ENCODE results near the gene DCLK3. TPM values are rescaled to one million over a fixed set of nuclear protein-coding genes. Genes with fewer than 3 reads are reported as not detected.

Gene DCLK3
- total RNA-seq, 2 experiments from 2014 or later: not detected

- intact Hi-C loops (cut with DNase I, micrococcal nuclease): loop anchor here in 1 of 2 experiments (5.0 kb wide), 1 partner anchor 553 kb away; no protein-coding TSS in a partner anchor
- Histone ChIP-seq H3K4me1 (ENCODE audit: insufficient read depth, low read length) (no peaks in the 10 kb centered on the region), H3K9me3 (ENCODE audit: control insufficient read depth in 1 of 2, insufficient read depth in 1 of 2, low read length in 2 of 2) (peaks cover 4 to 6% of the 10 kb centered on the region in 2 experiments), H3K4me3 (ENCODE audit: low read length) (no peak overlapping the region), H3K27ac (ENCODE audit: low read depth in 1 of 2, low read length in 2 of 2) (no peak overlapping the region), H3K27me3 (ENCODE audit: control insufficient read depth in 1 of 2, insufficient read depth in 2 of 2, low read length in 2 of 2) (peaks cover 0 to 7% of the 10 kb centered on the region in 2 experiments), H3K36me3 (ENCODE audit: insufficient read depth, low read length) (no peaks in the 10 kb centered on the region)
- H3K36me3 Mint-ChIP-seq (ENCODE audit: low read depth): no peaks in the 10 kb centered on the region
- no peak for ATAC-seq (ENCODE audit: poor library complexity)
- ChIA-PET POLR2A (no interaction called here), CTCF (interaction anchor here (1.3 kb wide), 1 partner anchor 14 kb away, joined by 4 read pairs; no protein-coding TSS in a partner anchor)
- H3K4me3 Mint-ChIP-seq: no peak overlapping the region
- DNase-seq: no peak
- no peaks in the 10 kb centered on the region for H3K27me3 Mint-ChIP-seq
- H3K27ac Mint-ChIP-seq: no peak overlapping the region
- TF ChIP-seq CTCF (IDR thresholded peaks at IDR 0.05): no peak
- H3K9me3 Mint-ChIP-seq: peaks cover 3% of the 10 kb centered on the region
- no peaks in the 10 kb centered on the region for H3K4me1 Mint-ChIP-seq (ENCODE audit: low read depth)
These were observed 20.5 kb downstream of the DCLK3 start for GRCh38 chr3:36743826-36744225.

- Histone ChIP-seq H3K4me1 (ENCODE audit: insufficient read depth, low read length) (no peaks in the 10 kb centered on the region), H3K27me3 (ENCODE audit: control insufficient read depth in 1 of 2, insufficient read depth in 2 of 2, low read length in 2 of 2) (peaks cover 0 to 7% of the 10 kb centered on the region in 2 experiments), H3K9me3 (ENCODE audit: control insufficient read depth in 1 of 2, insufficient read depth in 1 of 2, low read length in 2 of 2) (peaks cover 0 to 3% of the 10 kb centered on the region in 2 experiments), H3K27ac (ENCODE audit: low read depth in 1 of 2, low read length in 2 of 2) (no peak overlapping the region), H3K36me3 (ENCODE audit: insufficient read depth, low read length) (no peaks in the 10 kb centered on the region), H3K4me3 (ENCODE audit: low read length) (no peak overlapping the region)
- no peaks in the 10 kb centered on the region for H3K4me1 Mint-ChIP-seq (ENCODE audit: low read depth)
- no peak overlapping the region for H3K4me3 Mint-ChIP-seq
- CTCF ChIA-PET: no interaction called here
- H3K36me3 Mint-ChIP-seq (ENCODE audit: low read depth): no peaks in the 10 kb centered on the region
- H3K27me3 Mint-ChIP-seq: no peaks in the 10 kb centered on the region
- intact Hi-C loops (cut with DNase I, micrococcal nuclease): loop anchor here in 1 of 2 experiments (5.0 kb wide), 1 partner anchor 556 kb away; no protein-coding TSS in a partner anchor
- ATAC-seq (ENCODE audit: poor library complexity) (no peak), DNase-seq (no peak)
- no peak for TF ChIP-seq CTCF (IDR thresholded peaks at IDR 0.05)
- no peak overlapping the region for H3K27ac Mint-ChIP-seq
- POLR2A ChIA-PET: no interaction called here
- no peaks in the 10 kb centered on the region for H3K9me3 Mint-ChIP-seq
These were observed 23.1 kb downstream of the DCLK3 start for GRCh38 chr3:36741285-36741684.

DNA sequence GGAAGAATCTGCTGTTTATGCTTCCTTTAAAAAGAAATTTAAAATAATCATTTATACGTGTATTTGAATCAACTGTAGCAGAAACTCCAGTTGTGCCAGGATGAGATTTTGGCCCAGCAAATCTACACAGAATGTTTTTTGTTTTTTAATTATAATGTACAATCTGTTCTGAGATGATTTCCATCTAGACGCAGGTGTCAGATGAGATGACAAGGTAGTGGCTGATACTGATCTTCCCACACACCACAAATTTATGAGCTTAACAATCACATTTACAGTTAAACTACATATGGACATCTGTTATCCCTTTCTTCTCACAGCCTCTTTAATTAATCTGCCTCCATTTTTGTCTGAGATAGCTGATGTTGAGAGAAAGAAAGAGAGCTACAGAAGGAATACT, 23.6 kb downstream of the DCLK3 start:
- DNase-seq: no peak
- no peaks in the 10 kb centered on the region for H3K4me1 ChIP-seq (ENCODE audit: insufficient read depth, low read length)
- TF ChIP-seq CTCF (IDR thresholded peaks at IDR 0.05): no peak
- intact Hi-C loops (cut with DNase I, micrococcal nuclease): loop anchor here in 1 of 2 experiments (5.0 kb wide), 1 partner anchor 557 kb away; no protein-coding TSS in a partner anchor
- no peak overlapping the region for H3K27ac Mint-ChIP-seq
- no peak overlapping the region for H3K27ac ChIP-seq (ENCODE audit: low read depth in 1 of 2, low read length in 2 of 2)
- POLR2A ChIA-PET: no interaction called here
- H3K27me3 ChIP-seq (ENCODE audit: control insufficient read depth in 1 of 2, insufficient read depth in 2 of 2, low read length in 2 of 2): peaks cover 0 to 7% of the 10 kb centered on the region in 2 experiments
- H3K36me3 Mint-ChIP-seq (ENCODE audit: low read depth): no peaks in the 10 kb centered on the region
- CTCF ChIA-PET: no interaction called here
- H3K4me1 Mint-ChIP-seq (ENCODE audit: low read depth): no peaks in the 10 kb centered on the region
- ATAC-seq (ENCODE audit: poor library complexity): no peak
- H3K9me3 Mint-ChIP-seq: no peaks in the 10 kb centered on the region
- H3K4me3 ChIP-seq (ENCODE audit: low read length): no peak overlapping the region
- H3K9me3 ChIP-seq (ENCODE audit: control insufficient read depth in 1 of 2, insufficient read depth in 1 of 2, low read length in 2 of 2): peaks cover 0 to 3% of the 10 kb centered on the region in 2 experiments
- no peak overlapping the region for H3K4me3 Mint-ChIP-seq
- no peaks in the 10 kb centered on the region for H3K36me3 ChIP-seq (ENCODE audit: insufficient read depth, low read length)
- H3K27me3 Mint-ChIP-seq: no peaks in the 10 kb centered on the region
